ENCODE results near the gene ACVR2A. TPM values are rescaled to one million over a fixed set of nuclear protein-coding genes. Genes with fewer than 3 reads are reported as not detected.

The ACVR2A gene
- total RNA-seq, 1 donor from 2014 or later = 3.9 TPM

GRCh38 chr2:147937744-147938349 is 93.0 kb downstream of the ACVR2A start:
- TF ChIP-seq CTCF (IDR thresholded peaks at IDR 0.05) = peak; percentile 46 to 86 (median 80)

GRCh38 chr2:147939313-147939712 is 94.5 kb downstream of the ACVR2A start:
- intact Hi-C loops (cut with DNase I) = loop anchor here (2.0 kb wide), 1 partner anchor 1051 kb away; no protein-coding TSS in a partner anchor
- H3K4me1 ChIP-seq = no peaks in the 10 kb centered on the region
- no peak overlapping the region for H3K27ac ChIP-seq
- no peaks in the 10 kb centered on the region for H3K9me3 ChIP-seq
- no peaks in the 10 kb centered on the region for H3K27me3 ChIP-seq
- no peak for DNase-seq (ENCODE audit: low spot score in 2 of 2)
- H3K36me3 ChIP-seq = peaks cover 18 to 33% of the 10 kb centered on the region in 2 donors
- H3K4me3 ChIP-seq = no peak overlapping the region
- no peak for TF ChIP-seq CTCF (IDR thresholded peaks at IDR 0.05)

More at GRCh38 chr2:147937744-147938349, 93.0 kb downstream of the ACVR2A start:
- H3K9me3 ChIP-seq = no peaks in the 10 kb centered on the region
- no peaks in the 10 kb centered on the region for H3K27me3 ChIP-seq
- DNase-seq (ENCODE audit: low spot score in 2 of 2) = no peak
- no peak overlapping the region for H3K27ac ChIP-seq
- intact Hi-C loops (cut with DNase I) = loop anchor here (2.0 kb wide), 2 partner anchors 571 to 1053 kb away; no protein-coding TSS in a partner anchor
- H3K4me3 ChIP-seq = no peak overlapping the region
- no peaks in the 10 kb centered on the region for H3K4me1 ChIP-seq
- H3K36me3 ChIP-seq = peaks cover 22 to 36% of the 10 kb centered on the region in 2 donors

- no peak for TF ChIP-seq CTCF (IDR thresholded peaks at IDR 0.05)
- Histone ChIP-seq H3K27me3 (no peaks in the 10 kb centered on the region), H3K4me3 (no peak overlapping the region), H3K36me3 (peaks cover 4 to 31% of the 10 kb centered on the region in 2 donors), H3K27ac (no peak overlapping the region), H3K4me1 (no peaks in the 10 kb centered on the region), H3K9me3 (no peaks in the 10 kb centered on the region)
- intact Hi-C loops (cut with DNase I) = no loop called here
- DNase-seq (ENCODE audit: low spot score in 2 of 2) = no peak
Measured at GRCh38 chr2:147945660-147946059, 100.8 kb downstream of the ACVR2A start.

GRCh38 chr2:147952118-147952517 is 107.3 kb downstream of the ACVR2A start:
- DNase-seq (ENCODE audit: low spot score in 2 of 2) = no peak
- no peak for TF ChIP-seq CTCF (IDR thresholded peaks at IDR 0.05)
- Histone ChIP-seq H3K9me3 (no peaks in the 10 kb centered on the region), H3K36me3 (peaks cover 15 to 32% of the 10 kb centered on the region in 2 donors), H3K4me1 (no peaks in the 10 kb centered on the region), H3K4me3 (no peak overlapping the region), H3K27ac (no peak overlapping the region), H3K27me3 (no peaks in the 10 kb centered on the region)
- intact Hi-C loops (cut with DNase I) = no loop called here

- no peak for TF ChIP-seq CTCF (IDR thresholded peaks at IDR 0.05)
- Histone ChIP-seq H3K27me3 (no peaks in the 10 kb centered on the region), H3K9me3 (peaks cover 0 to 5% of the 10 kb centered on the region in 2 donors), H3K4me3 (no peak overlapping the region), H3K27ac (no peak overlapping the region), H3K4me1 (no peaks in the 10 kb centered on the region), H3K36me3 (peaks cover 0 to 26% of the 10 kb centered on the region in 2 donors)
- intact Hi-C loops (cut with DNase I) = no loop called here
- no peak for DNase-seq (ENCODE audit: low spot score in 2 of 2)
Measured at GRCh38 chr2:147968571-147968970, 123.7 kb downstream of the ACVR2A start.

All from ascending aorta (tissue), 2 donors.